Stimulated activated CD8-positive, alpha-beta memory T cell treated with anti-CD3 and anti-CD28 coated beads, Interleukin-15, amount 100 ng/mL, for 48 hours (primary cell): ENCODE measurements around the gene RORB.

Experiments
- DNase-seq, 2 donors: peaks; one replicate each; pipeline ENCODE4 v3.0.0-alpha.2; 2020; ENCODE audit warnings: low read depth in 2 of 2

RORB gene

GRCh38 chr9:74598874-74599273, 101.7 kb downstream of the RORB start:
- no peak for DNase-seq

- DNase-seq = no peak
Measured at GRCh38 chr9:74609671-74610405, 112.7 kb downstream of the RORB start.

GRCh38 chr9:74610523-74611061, 113.5 kb downstream of the RORB start:
- no peak for DNase-seq

- no peak for DNase-seq
Measured at GRCh38 chr9:74630228-74630627, 133.1 kb downstream of the RORB start.

- DNase-seq = no peak
Measured at GRCh38 chr9:74639112-74639511, 142.0 kb downstream of the RORB start.

- no peak for DNase-seq
Measured at GRCh38 chr9:74642376-74642775, 145.2 kb downstream of the RORB start.

GRCh38 chr9:74643303-74643923, 146.3 kb downstream of the RORB start:
- DNase-seq = no peak

GRCh38 chr9:74644023-74644422, 146.9 kb downstream of the RORB start:
- DNase-seq = no peak

- no peak for DNase-seq
Measured at GRCh38 chr9:74645007-74645639, 148.0 kb downstream of the RORB start.

- no peak for DNase-seq
Measured at GRCh38 chr9:74653410-74654080, 156.4 kb downstream of the RORB start.

- DNase-seq = no peak
Measured at GRCh38 chr9:74662674-74663073, 165.5 kb downstream of the RORB start.

GRCh38 chr9:74663439-74663838, 166.3 kb downstream of the RORB start:
- DNase-seq = no peak

GRCh38 chr9:74666625-74667316, 169.6 kb downstream of the RORB start:
- DNase-seq = no peak

- DNase-seq = no peak
Measured at GRCh38 chr9:74672237-74672636, 175.1 kb downstream of the RORB start.

- no peak for DNase-seq
Measured at GRCh38 chr9:74674077-74674476, 176.9 kb downstream of the RORB start.

GRCh38 chr9:74681906-74682305, 184.8 kb downstream of the RORB start:
- DNase-seq = no peak

- DNase-seq = no peak
Measured at GRCh38 chr9:74683322-74683721, 186.2 kb downstream of the RORB start.

GRCh38 chr9:74691058-74691457, 193.9 kb downstream of the RORB start:
- no peak for DNase-seq

GRCh38 chr9:74696520-74696919, 199.4 kb downstream of the RORB start:
- no peak for DNase-seq

GRCh38 chr9:74697535-74697934, 200.4 kb downstream of the RORB start:
- no peak for DNase-seq

- no peak for DNase-seq
Measured at GRCh38 chr9:74711341-74711740, 214.2 kb downstream of the RORB start.

- DNase-seq = no peak
Measured at GRCh38 chr9:74718709-74719108, 221.6 kb downstream of the RORB start.
